Ishikawa (cell line): ENCODE measurements around the gene CYB5B.

Experiments used
- CEBPB ChIP-seq: IDR thresholded peaks from 2 replicates; pipeline ENCODE4 v1.6.1; 2012
- CREB1 ChIP-seq: IDR thresholded peaks from 2 replicates; pipeline ENCODE4 v1.6.1; 2012; ENCODE audit warnings: low read depth
- EGR1 ChIP-seq: IDR thresholded peaks from 2 replicates; pipeline ENCODE4 v1.6.1; 2012
- EP300 ChIP-seq: IDR thresholded peaks from 2 replicates; pipeline ENCODE4 v1.6.1; 2012; ENCODE audit warnings: borderline replicate concordance
- FOXM1 ChIP-seq: IDR thresholded peaks from 2 replicates; pipeline ENCODE4 v1.6.1; 2012; ENCODE audit warnings: low read depth, borderline replicate concordance
- MAX ChIP-seq: IDR thresholded peaks from 2 replicates; pipeline ENCODE4 v1.6.1; 2012
- NFIC ChIP-seq: IDR thresholded peaks from 2 replicates; pipeline ENCODE4 v1.6.1; 2012
- RAD21 ChIP-seq: IDR thresholded peaks from 2 replicates; pipeline ENCODE4 v1.6.1; 2012; ENCODE audit warnings: low read depth
- TAF1 ChIP-seq: IDR thresholded peaks from 2 replicates; pipeline ENCODE4 v1.6.1; 2012; ENCODE audit warnings: low read depth, mild to moderate bottlenecking
- TCF12 ChIP-seq: IDR thresholded peaks from 2 replicates; pipeline ENCODE4 v1.6.1; 2012; ENCODE audit warnings: low read depth
- TEAD4 ChIP-seq: IDR thresholded peaks from 2 replicates; pipeline ENCODE4 v1.6.1; 2012
- YY1 ChIP-seq: IDR thresholded peaks from 2 replicates; pipeline ENCODE4 v1.6.1; 2012; ENCODE audit warnings: low read depth
- ZBTB7A ChIP-seq: IDR thresholded peaks from 2 replicates; pipeline ENCODE4 v1.6.1; 2012; ENCODE audit warnings: low read depth
- TF ChIP-seq, protein P1 (sequence below): IDR thresholded peaks from 2 replicates; pipeline ENCODE4 v1.6.1; 2012; ENCODE audit warnings: low read depth, mild to moderate bottlenecking
- TF ChIP-seq, protein P2 (sequence below): IDR thresholded peaks from 2 replicates; pipeline ENCODE4 v1.6.1; 2012

The CYB5B gene, protein sequence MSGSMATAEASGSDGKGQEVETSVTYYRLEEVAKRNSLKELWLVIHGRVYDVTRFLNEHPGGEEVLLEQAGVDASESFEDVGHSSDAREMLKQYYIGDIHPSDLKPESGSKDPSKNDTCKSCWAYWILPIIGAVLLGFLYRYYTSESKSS

DNA sequence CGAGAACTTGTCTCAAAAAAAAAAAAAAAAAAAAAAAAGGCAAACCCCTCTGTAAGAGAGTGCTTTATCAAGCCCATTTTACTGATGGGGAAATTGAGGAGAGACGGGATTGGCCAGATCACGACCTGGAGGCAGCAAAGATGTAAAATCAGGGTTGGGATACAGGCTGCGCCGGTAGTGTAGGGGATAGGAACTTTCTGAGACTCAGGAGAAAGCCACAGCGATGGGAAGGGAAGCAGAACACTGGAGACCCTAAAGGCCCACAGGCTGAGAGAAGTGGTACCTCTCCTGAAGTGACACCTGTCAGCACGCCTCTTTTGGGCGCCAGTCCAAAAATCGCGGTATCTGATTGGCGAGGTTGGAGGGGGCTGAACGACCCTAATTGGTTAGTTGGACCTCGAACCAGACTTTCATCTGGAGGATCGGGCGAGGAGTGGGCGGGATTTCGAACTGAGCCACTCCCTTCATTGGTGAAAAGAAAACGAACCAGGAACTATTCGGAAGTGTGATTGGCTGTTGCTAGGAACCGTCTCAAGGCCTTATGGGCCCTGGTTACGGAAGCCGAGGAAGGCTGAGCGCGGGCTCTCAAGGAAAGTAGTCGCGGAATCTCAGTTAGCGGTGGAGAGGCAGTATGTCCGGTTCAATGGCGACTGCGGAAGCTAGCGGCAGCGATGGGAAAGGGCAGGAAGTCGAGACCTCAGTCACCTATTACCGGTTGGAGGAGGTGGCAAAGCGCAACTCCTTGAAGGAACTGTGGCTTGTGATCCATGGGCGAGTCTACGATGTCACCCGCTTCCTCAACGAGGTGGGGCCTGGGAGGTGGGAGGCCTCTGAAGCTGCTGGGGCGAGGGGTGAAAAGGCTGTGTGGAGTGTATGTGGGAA lies at the start of gene CYB5B:
Gene CYB5B (plus strand): TSS at position 567 of the 882 bp plus-strand sequence. CDS start 65 bp downstream, at position 632.
- no peak for TF ChIP-seq CREB1
- peak; percentile 10; the same call in 1 of the 2 replicates for TF ChIP-seq RAD21
- 0 out of 2 replicates have a peak, but pooled peaks have one; percentile 40 for TF ChIP-seq TCF12
- peak; percentile 89 for TF ChIP-seq NFIC
- TF ChIP-seq TAF1 = peak; percentile 84
- TF ChIP-seq YY1 = peak; percentile 89
- peak; percentile 66; the same call in 1 of the 2 replicates for TF ChIP-seq FOXM1
- peak; percentile 80 for TF ChIP-seq MAX
- TF ChIP-seq TEAD4 = no peak
- no peak for TF ChIP-seq ZBTB7A

DNA sequence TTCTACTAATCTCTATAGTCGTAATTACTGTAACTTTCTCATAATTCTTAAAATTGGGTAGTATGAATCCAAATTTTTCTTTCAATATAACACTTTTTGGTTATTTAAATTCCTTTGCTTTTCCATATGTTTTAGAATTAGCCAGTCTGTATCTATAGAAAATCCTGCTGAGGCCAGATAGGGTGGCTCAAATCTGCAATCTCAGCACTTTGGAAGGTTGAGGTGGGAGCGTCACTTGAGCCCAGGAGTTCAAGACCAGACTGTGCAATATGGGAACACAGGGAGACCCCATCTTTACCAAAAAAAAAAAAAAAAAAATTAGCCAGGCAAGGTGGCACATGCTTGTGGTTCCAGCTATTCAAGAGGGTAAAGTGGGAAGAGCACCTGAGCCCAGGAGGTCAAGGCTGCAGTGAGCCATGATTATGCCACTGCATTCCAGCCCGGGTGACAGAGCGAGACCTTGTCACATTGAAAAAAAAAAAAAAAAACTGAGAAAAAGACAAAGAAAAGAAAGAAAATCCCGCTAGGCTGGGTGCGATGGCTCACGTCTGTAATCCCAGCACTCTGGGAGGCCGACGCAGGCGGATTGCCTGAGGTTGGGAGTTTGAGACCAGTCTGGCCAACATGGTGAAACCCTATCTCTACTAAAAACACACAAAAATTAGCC lies 47.9 kb upstream of the CYB5B start:
- TF ChIP-seq TCF12 (no peak), TEAD4 (no peak), CEBPB (no peak)

- no peak for TF ChIP-seq TAF1
- no peak for TF ChIP-seq NFIC
- no peak for TF ChIP-seq CREB1
- TF ChIP-seq ZBTB7A = no peak
These were observed 46.4 kb upstream of the CYB5B start for GRCh38 chr16:69378036-69378435.

- TF ChIP-seq CREB1 (no peak), ZBTB7A (no peak), CEBPB (no peak), TAF1 (no peak), FOXM1 (no peak), EP300 (no peak)
- TF ChIP-seq, protein P1, sequence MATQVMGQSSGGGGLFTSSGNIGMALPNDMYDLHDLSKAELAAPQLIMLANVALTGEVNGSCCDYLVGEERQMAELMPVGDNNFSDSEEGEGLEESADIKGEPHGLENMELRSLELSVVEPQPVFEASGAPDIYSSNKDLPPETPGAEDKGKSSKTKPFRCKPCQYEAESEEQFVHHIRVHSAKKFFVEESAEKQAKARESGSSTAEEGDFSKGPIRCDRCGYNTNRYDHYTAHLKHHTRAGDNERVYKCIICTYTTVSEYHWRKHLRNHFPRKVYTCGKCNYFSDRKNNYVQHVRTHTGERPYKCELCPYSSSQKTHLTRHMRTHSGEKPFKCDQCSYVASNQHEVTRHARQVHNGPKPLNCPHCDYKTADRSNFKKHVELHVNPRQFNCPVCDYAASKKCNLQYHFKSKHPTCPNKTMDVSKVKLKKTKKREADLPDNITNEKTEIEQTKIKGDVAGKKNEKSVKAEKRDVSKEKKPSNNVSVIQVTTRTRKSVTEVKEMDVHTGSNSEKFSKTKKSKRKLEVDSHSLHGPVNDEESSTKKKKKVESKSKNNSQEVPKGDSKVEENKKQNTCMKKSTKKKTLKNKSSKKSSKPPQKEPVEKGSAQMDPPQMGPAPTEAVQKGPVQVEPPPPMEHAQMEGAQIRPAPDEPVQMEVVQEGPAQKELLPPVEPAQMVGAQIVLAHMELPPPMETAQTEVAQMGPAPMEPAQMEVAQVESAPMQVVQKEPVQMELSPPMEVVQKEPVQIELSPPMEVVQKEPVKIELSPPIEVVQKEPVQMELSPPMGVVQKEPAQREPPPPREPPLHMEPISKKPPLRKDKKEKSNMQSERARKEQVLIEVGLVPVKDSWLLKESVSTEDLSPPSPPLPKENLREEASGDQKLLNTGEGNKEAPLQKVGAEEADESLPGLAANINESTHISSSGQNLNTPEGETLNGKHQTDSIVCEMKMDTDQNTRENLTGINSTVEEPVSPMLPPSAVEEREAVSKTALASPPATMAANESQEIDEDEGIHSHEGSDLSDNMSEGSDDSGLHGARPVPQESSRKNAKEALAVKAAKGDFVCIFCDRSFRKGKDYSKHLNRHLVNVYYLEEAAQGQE = no peak
These were observed 45.7 kb upstream of the CYB5B start for GRCh38 chr16:69378760-69379159.

- TF ChIP-seq NFIC (no peak), YY1 (no peak), CEBPB (no peak), FOXM1 (no peak), TEAD4 (no peak), EGR1 (no peak), TAF1 (no peak), EP300 (no peak), CREB1 (no peak), RAD21 (no peak), MAX (no peak), ZBTB7A (no peak), TCF12 (no peak)
- TF ChIP-seq, protein P2, sequence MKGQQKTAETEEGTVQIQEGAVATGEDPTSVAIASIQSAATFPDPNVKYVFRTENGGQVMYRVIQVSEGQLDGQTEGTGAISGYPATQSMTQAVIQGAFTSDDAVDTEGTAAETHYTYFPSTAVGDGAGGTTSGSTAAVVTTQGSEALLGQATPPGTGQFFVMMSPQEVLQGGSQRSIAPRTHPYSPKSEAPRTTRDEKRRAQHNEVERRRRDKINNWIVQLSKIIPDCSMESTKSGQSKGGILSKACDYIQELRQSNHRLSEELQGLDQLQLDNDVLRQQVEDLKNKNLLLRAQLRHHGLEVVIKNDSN = no peak
- TF ChIP-seq, protein P1 = no peak
These were observed 43.2 kb upstream of the CYB5B start for GRCh38 chr16:69381231-69381630.

DNA sequence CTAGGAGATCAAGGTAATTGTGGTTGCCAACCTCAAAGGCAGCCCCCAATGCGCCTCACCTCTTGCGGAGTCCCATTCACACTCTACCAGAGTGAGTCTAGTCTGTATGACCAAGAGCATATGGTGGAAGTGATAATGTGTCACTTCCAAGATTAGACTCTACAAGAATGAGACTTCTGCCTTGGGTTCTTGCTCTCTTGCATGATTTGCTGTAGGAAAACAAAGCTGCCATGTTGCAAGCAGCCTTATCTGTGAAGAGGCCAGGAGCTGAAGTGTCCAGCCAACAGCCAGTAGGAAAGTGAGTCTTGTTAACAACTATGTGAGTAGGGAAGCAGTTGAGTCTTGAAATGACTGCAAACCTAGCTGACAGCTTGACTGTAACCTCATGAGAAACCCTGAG lies 42.0 kb upstream of the CYB5B start:
- TF ChIP-seq FOXM1 (no peak), CEBPB (no peak), EP300 (no peak), RAD21 (no peak), MAX (no peak), NFIC (no peak), YY1 (no peak), TCF12 (no peak), TEAD4 (no peak), CREB1 (no peak), EGR1 (no peak), TAF1 (no peak), ZBTB7A (no peak)
- TF ChIP-seq, protein P1 = no peak
- TF ChIP-seq, protein P2 = no peak
